ENCODE results near the gene ST6GAL1. TPM values are rescaled to one million over a fixed set of nuclear protein-coding genes. Genes with fewer than 3 reads are reported as not detected.
"Not testable (repeated sequence)": the region's sequence is repeated elsewhere in the genome, so short reads cannot be mapped to it uniquely, and the experiment has no call there.

ST6GAL1 gene
- total RNA-seq, 1 experiment from 2014 or later = 74.2 TPM

DNA sequence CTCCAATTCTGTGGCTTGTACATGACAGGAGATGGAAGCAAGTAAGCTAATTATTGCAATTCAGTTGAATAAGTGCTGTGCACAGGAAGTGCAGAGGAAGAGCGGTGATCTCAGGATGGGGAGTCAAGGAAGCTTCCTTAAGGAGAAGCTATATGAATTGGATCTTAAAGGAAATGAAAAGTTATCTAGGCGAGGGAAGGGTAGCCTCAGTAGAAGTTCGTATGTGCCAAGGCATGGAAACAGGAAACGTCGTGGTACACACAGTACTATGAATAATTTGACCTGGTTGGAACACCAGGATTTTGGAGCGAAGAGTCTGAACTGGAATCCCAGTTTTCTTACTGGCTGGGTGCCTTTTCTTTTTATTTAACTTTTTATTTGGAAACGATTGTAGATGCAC, 39.3 kb downstream of the ST6GAL1 start:
- CTCF ChIA-PET = interaction anchor here (0.7 kb wide), 1 partner anchor 181 kb away, joined by 9 read pairs; no protein-coding TSS in a partner anchor

DNA sequence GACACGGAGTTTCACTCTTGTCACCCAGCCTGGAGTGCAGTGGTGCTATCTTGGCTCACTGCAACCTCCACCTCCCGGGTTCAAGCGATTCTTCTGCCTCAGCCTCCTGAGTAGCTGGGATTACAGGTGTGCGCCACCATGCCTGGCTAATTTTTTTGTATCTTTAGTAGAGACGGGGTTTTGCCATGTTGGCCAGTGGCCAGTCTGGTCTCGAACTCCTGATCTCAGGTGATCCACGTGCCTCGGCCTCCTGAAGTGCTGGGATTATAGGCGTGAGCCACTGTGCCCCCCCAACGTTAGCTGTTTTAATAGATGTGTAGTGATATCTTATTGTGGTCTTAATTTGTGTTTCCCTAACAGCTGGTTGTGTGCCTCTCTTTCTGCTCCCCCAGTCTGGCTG, 40.8 kb downstream of the ST6GAL1 start:
- H3K27me3 ChIP-seq (replicated peaks; ENCODE audit: insufficient read depth, low read depth, low read length, poor library complexity); POLR2A ChIA-PET (ENCODE audit: low non-redundant PET); DNase-seq (ENCODE audit: low spot score); BruUV-seq (replicated peaks); intact Hi-C loops (cut with micrococcal nuclease; ENCODE audit: unreplicated experiment); H3K4me3 ChIP-seq (ENCODE audit: low read depth, low read length, poor library complexity, severe bottlenecking); H3K9me3 ChIP-seq (ENCODE audit: low read depth, low read length, poor library complexity, severe bottlenecking); H3K27ac ChIP-seq (ENCODE audit: low read depth, low read length, poor library complexity, severe bottlenecking); CTCF ChIA-PET: not testable (repeated sequence)
- H3K4me1 ChIP-seq (ENCODE audit: insufficient read depth, low read length, poor library complexity, severe bottlenecking) = peaks cover 32% of the 10 kb centered on the region
- peaks cover 40% of the 10 kb centered on the region for H3K36me3 ChIP-seq (ENCODE audit: insufficient read depth, low read length, poor library complexity, severe bottlenecking)

More for the DNA sequence above, 39.3 kb downstream of the ST6GAL1 start:
- H3K4me1 ChIP-seq (ENCODE audit: insufficient read depth, low read length, poor library complexity, severe bottlenecking) = peaks cover 44% of the 10 kb centered on the region
- no peaks in the 10 kb centered on the region for H3K9me3 ChIP-seq (ENCODE audit: low read depth, low read length, poor library complexity, severe bottlenecking)
- no peaks in the 10 kb centered on the region for H3K27me3 ChIP-seq (replicated peaks; ENCODE audit: insufficient read depth, low read depth, low read length, poor library complexity)
- H3K27ac ChIP-seq (ENCODE audit: low read depth, low read length, poor library complexity, severe bottlenecking) = peak overlapping the region; percentile 39
- intact Hi-C loops (cut with micrococcal nuclease; ENCODE audit: unreplicated experiment) = no loop called here
- POLR2A ChIA-PET (ENCODE audit: low non-redundant PET) = no interaction called here
- H3K4me3 ChIP-seq (ENCODE audit: low read depth, low read length, poor library complexity, severe bottlenecking) = no peak overlapping the region
- no peak for TF ChIP-seq EZH2 (IDR thresholded peaks at IDR 0.05; ENCODE audit: borderline replicate concordance, low read depth, low read length, poor library complexity, severe bottlenecking)
- DNase-seq (ENCODE audit: low spot score) = no peak
- H3K36me3 ChIP-seq (ENCODE audit: insufficient read depth, low read length, poor library complexity, severe bottlenecking) = peaks cover 35% of the 10 kb centered on the region
- no TSS peak for BruUV-seq (replicated peaks)

DNA sequence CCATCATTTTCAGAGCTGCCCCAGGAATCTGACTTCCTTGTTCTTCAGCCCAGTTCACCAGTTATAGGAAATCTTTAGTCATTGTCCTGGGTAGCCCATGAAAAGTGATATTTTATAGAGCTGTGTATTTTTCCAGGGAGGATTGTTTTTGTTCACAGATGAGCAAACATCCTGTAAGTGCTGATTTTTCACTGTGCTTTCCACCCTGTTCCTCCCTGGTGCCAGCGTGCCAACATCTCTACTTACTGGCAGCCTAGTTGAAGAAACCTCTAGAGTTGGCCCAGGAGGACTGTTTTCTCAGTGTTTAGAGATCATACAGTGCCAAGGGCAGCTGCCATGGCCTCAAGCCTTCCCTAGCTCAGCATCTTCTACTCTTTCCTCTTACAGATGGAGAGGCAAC, 41.3 kb downstream of the ST6GAL1 start:
- CTCF ChIA-PET = no interaction called here
- H3K27ac ChIP-seq (ENCODE audit: low read depth, low read length, poor library complexity, severe bottlenecking) = no peak overlapping the region
- peaks cover 40% of the 10 kb centered on the region for H3K36me3 ChIP-seq (ENCODE audit: insufficient read depth, low read length, poor library complexity, severe bottlenecking)

DNA sequence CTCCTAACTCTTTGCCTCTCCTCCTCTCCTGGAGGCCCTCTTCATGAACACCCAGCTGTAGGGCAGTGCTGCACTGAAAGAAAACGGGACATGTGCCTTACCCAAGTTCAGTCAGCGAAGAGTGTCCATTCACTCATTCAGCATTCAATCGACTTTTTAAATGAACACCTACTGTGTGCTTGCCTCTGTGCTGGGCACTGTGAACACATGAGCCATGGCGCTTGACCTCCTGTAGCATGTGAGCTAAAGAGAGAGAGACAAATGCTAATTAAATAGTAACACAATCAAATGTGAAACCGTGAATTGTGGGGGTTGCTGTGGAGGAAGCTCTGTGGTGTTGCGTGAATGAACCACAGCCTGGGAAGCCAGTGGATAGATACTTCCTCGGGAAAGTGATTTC, 43.4 kb downstream of the ST6GAL1 start:
- CTCF ChIA-PET = no interaction called here

More for the DNA sequence above, 41.3 kb downstream of the ST6GAL1 start:
- no peak for TF ChIP-seq EZH2 (IDR thresholded peaks at IDR 0.05; ENCODE audit: borderline replicate concordance, low read depth, low read length, poor library complexity, severe bottlenecking)
- TF ChIP-seq, protein P1, sequence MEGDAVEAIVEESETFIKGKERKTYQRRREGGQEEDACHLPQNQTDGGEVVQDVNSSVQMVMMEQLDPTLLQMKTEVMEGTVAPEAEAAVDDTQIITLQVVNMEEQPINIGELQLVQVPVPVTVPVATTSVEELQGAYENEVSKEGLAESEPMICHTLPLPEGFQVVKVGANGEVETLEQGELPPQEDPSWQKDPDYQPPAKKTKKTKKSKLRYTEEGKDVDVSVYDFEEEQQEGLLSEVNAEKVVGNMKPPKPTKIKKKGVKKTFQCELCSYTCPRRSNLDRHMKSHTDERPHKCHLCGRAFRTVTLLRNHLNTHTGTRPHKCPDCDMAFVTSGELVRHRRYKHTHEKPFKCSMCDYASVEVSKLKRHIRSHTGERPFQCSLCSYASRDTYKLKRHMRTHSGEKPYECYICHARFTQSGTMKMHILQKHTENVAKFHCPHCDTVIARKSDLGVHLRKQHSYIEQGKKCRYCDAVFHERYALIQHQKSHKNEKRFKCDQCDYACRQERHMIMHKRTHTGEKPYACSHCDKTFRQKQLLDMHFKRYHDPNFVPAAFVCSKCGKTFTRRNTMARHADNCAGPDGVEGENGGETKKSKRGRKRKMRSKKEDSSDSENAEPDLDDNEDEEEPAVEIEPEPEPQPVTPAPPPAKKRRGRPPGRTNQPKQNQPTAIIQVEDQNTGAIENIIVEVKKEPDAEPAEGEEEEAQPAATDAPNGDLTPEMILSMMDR (conservative IDR thresholded peaks at IDR 0.05; ENCODE audit: low read depth, low read length) = no peak
- BruUV-seq (replicated peaks) = no TSS peak
- no peaks in the 10 kb centered on the region for H3K27me3 ChIP-seq (replicated peaks; ENCODE audit: insufficient read depth, low read depth, low read length, poor library complexity)
- POLR2A ChIA-PET (ENCODE audit: low non-redundant PET) = no interaction called here
- H3K4me3 ChIP-seq (ENCODE audit: low read depth, low read length, poor library complexity, severe bottlenecking) = no peak overlapping the region
- peaks cover 30% of the 10 kb centered on the region for H3K4me1 ChIP-seq (ENCODE audit: insufficient read depth, low read length, poor library complexity, severe bottlenecking)
- H3K9me3 ChIP-seq (ENCODE audit: low read depth, low read length, poor library complexity, severe bottlenecking) = no peaks in the 10 kb centered on the region
- intact Hi-C loops (cut with micrococcal nuclease; ENCODE audit: unreplicated experiment) = no loop called here
- DNase-seq (ENCODE audit: low spot score) = no peak

More for the DNA sequence above, 43.4 kb downstream of the ST6GAL1 start:
- Histone ChIP-seq H3K4me1 (ENCODE audit: insufficient read depth, low read length, poor library complexity, severe bottlenecking) (peaks cover 31% of the 10 kb centered on the region), H3K36me3 (ENCODE audit: insufficient read depth, low read length, poor library complexity, severe bottlenecking) (peaks cover 26% of the 10 kb centered on the region), H3K9me3 (ENCODE audit: low read depth, low read length, poor library complexity, severe bottlenecking) (no peaks in the 10 kb centered on the region), H3K4me3 (ENCODE audit: low read depth, low read length, poor library complexity, severe bottlenecking) (no peak overlapping the region), H3K27ac (ENCODE audit: low read depth, low read length, poor library complexity, severe bottlenecking) (no peak overlapping the region), H3K27me3 (replicated peaks; ENCODE audit: insufficient read depth, low read depth, low read length, poor library complexity) (no peaks in the 10 kb centered on the region)
- TF ChIP-seq, protein P1 (conservative IDR thresholded peaks at IDR 0.05; ENCODE audit: low read depth, low read length) = no peak
- TF ChIP-seq EZH2 (IDR thresholded peaks at IDR 0.05; ENCODE audit: borderline replicate concordance, low read depth, low read length, poor library complexity, severe bottlenecking) = no peak
- intact Hi-C loops (cut with micrococcal nuclease; ENCODE audit: unreplicated experiment) = no loop called here
- BruUV-seq (replicated peaks) = no TSS peak
- POLR2A ChIA-PET (ENCODE audit: low non-redundant PET) = no interaction called here
- no peak for DNase-seq (ENCODE audit: low spot score)

All from A673 (cell line).